HAP-1 (cell line): ENCODE measurements around the gene PNLIPRP1.

Source experiments
- DNase-seq, 2 experiments: peaks; one replicate each; pipeline ENCODE4 v3.0.0-alpha.2; 2016 to 2020; ENCODE audit warnings: low spot score in 2 of 2
- H3K27me3 ChIP-seq: fragments of 250-450 bp; sonication (Bioruptor Pico); 2 replicates; pipeline ENCODE4 v1.5.1; 2020; ENCODE audit warnings: low read depth, mild to moderate bottlenecking, moderate library complexity
- H3K36me3 ChIP-seq: fragments of 250-450 bp; sonication (Bioruptor Pico); replicated peaks from 2 replicates; pipeline ENCODE4 v1.5.1; 2020; ENCODE audit warnings: mild to moderate bottlenecking
- H3K4me1 ChIP-seq: fragments of 250-450 bp; sonication (Bioruptor Pico); 2 replicates; pipeline ENCODE4 v1.5.1; 2020; ENCODE audit warnings: mild to moderate bottlenecking
- H3K4me3 ChIP-seq: fragments of 250-450 bp; sonication (Bioruptor Pico); 2 replicates; pipeline ENCODE4 v1.5.1; 2020; ENCODE audit warnings: mild to moderate bottlenecking, moderate library complexity
- H3K9me3 ChIP-seq: fragments of 250-450 bp; sonication (Bioruptor Pico); 2 replicates; pipeline ENCODE4 v1.5.1; 2020; ENCODE audit warnings: mild to moderate bottlenecking, moderate library complexity
- in situ Hi-C: fragments of 300-500 bp; cut with MboI; formaldehyde crosslinking; loops from 3 replicates; pipeline ENCODE4 v1.14.3; 2020; ENCODE audit warnings: low sequenced_read_pairs, inconsistent platforms, mixed read lengths

Gene PNLIPRP1

DNA sequence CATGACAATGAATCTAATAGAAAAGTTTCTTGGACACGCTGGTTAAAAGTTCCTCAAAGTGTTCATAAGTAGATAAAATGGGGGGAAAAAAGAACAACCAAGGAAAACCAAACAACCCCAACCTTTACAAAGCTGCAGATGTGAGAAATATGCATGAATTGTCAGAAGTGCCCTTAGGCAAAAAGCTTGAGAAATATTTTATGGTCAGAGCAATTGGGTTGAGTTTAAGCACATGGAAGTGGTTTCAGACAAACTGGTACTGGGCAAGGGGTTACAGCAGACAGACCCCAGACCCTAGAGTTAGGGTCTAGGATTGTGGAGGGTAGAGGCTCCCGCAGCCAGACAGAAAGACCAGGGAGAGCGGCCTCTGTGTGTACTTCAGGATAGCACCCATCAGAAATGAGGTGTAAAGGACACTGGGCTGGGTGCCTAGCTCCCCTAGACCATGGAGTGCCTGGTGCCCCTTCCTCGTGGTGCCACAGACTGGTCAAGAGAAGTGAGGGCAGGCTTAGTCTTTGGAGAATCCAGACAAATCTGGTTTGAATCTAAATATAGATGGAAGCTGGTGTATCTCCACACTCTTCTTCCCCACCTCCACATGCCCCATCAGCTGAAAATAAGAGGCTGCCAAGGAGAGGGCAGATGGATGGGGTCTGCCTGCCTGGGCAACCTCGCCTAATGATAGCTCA lies 67.2 kb downstream of the PNLIPRP1 start:
- H3K36me3 ChIP-seq, result no peaks in the 10 kb centered on the region
- in situ Hi-C loops, result no loop called here

More for the DNA sequence above, 67.2 kb downstream of the PNLIPRP1 start:
- no peaks in the 10 kb centered on the region for H3K4me1 ChIP-seq
- no peaks in the 10 kb centered on the region for H3K9me3 ChIP-seq
- H3K27me3 ChIP-seq, result no peaks in the 10 kb centered on the region
- H3K4me3 ChIP-seq, result no peak overlapping the region
- no peak for DNase-seq
